HG03039 (cell line): ENCODE measurements around the gene GRAMD1A.
"Not testable (repeated sequence)": the region's sequence is repeated elsewhere in the genome, so short reads cannot be mapped to it uniquely, and the experiment has no call there.

Experiments
- ATAC-seq: cut with Tn5 transposase; IDR thresholded peaks from one replicate; pipeline ENCODE4 v1.9.1; 2021; ENCODE audit warnings: mild to moderate bottlenecking, moderate library complexity; ENCODE audit not compliant: unreplicated experiment

The GRAMD1A gene

DNA sequence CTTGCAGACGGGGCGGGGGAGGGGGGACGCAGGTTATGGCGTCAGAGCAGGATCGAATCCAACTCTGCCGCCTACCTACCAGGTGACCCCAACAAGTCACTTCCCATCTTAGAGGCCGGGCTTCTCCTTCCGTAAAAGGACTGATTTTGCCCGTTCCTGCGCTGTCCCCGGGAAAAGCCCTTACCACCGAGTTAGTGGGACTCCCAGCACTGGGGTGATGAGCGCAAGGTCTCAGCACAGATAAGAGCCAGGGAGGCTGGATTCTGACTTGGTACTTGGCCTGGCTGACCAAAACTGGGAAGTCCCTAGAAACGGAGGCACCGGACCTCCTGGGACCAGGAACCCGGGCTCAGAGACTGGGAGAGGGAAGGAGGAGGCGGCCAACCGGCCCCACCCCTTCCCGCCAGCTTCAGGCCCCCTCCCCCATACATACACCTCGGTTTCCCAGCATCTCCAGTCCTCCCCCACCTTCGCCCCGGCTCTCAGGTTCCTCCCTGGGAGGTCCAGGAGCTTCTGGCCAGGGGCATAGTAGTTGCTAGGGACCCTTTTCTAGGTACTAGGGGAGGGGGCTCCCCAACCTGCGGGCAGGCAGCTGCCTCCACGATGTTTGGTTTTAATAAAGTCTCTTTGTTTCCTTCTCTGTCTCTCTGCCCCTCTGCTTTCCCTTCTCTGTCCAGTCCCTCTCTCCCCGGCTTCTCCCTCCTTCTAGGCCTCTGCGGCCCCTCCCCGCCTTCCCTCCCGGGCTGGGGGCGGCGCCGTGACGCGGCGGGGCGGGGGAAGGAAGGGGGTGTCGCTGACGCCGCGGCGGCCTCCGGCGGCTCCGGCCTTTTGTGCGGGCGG lies at the start of gene GRAMD1A:
TSS of gene GRAMD1A (plus strand) at position 826 of the 840 bp plus-strand sequence. CDS start 156 bp downstream, outside the sequence.
- ATAC-seq = peak; percentile 49

GRCh38 chr19:34953092-34953491 lies 47.0 kb upstream of the GRAMD1A start:
- no peak for ATAC-seq

DNA sequence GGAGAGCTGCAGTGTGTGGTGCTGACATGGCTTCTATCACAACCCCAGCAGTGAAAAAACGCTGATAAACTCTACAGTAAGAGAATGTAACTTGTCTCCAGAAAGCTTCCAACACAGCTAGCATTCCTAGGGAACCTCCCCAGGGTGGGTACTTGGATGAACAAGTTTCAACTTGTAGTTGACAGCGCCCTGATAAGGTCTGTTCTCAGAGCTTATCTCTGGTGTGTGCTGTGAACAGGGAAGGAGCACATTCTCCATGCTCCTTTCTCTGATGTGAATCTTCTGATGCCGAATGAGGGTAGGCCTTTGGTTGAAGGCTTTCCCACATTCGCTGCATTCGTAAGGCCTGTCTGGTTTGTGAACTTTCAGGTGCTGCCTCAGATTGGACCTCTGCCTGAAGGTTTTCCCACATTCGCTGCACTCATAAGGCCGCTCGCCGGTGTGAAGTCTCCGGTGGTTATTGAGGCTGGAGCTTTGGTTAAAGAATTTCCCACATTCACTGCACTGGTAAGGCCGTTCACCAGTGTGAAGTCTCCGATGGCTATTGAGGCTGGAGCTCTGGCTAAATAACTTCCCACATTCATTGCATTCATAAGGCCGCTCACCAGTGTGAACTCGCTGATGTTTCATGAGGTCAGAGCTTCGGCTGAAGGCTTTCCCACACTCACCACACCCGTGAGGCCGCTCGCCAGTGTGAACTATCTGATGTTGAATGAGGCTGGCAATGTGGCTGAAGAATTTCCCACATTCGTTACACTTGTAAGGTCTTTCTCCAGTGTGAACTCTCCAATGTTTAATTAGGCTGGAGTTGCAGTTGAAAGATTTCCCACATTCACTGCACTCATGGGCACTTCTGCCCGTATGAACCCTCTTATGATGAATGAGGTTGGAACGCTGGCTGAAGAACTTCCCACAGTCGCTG lies 42.0 kb upstream of the GRAMD1A start:
- ATAC-seq = no peak

GRCh38 chr19:34959021-34959420 lies 41.1 kb upstream of the GRAMD1A start:
- ATAC-seq = no peak

- no peak for ATAC-seq
Observed at GRCh38 chr19:34960103-34960805, 39.9 kb upstream of the GRAMD1A start.

DNA sequence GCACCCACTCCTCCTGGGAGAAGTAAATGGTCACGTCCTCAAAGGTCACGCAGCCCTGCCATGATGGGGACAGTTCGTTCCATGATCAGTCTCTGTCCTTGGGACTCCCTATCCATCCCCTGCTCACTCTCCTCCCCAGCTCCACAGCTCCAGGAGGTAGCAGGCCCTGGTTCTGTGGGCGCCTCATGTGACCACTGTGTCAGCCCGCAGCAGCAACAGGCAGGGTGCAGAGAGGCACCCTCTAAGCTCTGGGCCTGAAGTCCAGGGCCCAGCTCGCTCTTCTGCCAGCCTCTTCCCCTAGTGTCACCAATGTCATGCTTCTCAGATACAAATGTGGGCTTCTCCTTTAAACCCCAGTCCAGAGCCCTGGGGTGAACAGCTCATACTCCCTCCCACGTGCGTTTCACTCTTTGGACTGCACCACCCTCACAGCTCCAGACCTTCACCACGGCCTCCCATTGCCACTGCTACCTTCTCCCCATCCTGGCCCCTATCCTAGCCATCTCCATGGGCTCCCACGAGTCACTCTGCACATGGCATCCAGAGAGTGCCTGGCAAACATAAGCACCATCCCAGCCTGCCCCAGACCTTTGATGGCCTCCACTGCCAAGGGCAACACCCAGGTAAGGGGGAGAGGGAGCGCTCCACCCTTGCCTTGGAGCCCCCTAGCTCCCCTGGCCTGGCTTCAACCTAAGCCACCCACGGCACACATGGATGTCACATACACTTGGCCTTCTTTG lies 39.0 kb upstream of the GRAMD1A start:
- ATAC-seq = no peak

- ATAC-seq = no peak
Observed at GRCh38 chr19:34961775-34962686, 38.1 kb upstream of the GRAMD1A start.

GRCh38 chr19:34962687-34963572 lies 37.2 kb upstream of the GRAMD1A start:
- ATAC-seq = no peak

DNA sequence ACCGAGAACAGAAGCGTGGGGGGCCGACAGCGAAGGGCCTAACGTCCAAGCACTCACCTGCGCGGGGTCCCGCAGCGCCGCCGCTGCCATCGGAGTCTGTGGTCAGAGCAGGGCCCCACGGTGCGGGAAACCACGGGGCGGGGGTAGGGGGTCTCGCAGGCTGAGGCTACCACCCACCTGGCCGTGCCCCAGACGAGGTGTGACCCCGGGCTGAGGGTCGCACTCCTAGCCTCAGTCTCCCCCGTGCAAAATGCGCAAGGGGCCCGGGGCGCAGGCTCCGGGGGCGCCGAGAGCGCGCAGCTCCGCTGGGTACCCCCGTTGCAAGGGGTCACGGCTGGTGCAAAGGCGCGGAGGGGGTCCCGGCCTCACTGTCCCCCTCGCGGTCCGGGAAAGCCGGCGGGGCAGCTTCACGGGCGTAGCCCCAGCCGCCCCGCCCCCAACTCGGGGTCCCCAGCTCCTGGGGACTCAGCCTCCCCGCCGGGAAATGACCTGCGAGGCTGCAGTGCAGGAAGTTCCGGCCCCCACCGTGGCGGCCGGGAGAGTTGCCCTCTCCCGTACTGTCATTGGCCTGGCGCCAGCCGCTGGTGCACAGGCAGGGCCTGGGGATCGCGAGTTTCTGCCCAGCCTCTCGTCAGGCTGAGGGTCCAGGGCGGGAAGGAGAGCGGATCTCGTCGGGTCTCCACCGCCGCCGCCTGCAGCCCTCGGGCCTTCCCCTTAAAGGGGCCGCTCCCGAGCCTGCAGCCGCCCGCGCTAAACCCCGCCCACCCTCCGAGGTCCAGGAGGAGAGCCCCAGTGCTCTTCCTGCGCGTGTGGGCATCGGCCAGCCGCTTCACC lies 36.3 kb upstream of the GRAMD1A start, which contains the start of gene ZNF792:
TSS of gene ZNF792 (minus strand) at position 657 of the 834 bp plus-strand sequence. CDS start at position 90, 567 bp downstream.
- ATAC-seq = no peak

DNA sequence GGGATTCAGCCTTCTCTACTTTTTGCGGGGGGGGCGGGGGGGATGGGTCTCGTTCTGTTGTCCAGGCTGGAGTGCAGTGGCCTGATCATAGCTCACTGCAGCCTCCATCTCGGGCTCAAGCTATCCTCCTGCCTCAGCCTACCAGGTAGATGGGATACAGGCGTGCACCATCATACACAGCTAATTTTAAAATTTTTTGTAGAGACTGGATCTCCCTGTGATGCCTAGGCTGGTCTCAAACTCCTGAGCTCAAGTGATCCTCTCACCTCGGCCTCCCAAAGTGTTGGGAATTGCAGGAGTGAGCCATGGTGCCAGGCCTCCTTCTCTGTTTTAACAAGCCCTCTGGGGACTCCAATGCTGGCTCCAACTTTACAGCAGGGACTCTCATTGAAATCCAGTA lies 35.5 kb upstream of the GRAMD1A start:
- ATAC-seq = no peak

DNA sequence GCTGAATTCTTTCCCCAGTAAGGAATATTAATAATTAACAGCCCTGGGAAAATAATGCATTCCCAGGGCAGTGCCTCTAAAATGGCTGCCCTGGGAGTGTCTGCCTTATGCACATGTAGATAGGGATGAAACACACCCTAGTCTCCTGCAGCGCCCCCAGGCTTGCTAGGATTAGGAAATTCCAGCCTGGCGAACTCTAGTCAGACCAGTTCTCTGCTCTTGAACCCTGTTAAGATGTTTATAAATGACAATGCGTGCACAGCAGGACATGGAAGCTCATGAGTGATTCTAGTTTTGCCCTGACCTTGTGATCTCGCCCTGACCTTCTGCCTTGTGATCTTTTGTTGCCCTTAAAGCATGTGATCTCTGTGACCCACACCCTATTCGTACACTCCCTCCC lies 34.6 kb upstream of the GRAMD1A start:
- not testable (repeated sequence) for ATAC-seq

DNA sequence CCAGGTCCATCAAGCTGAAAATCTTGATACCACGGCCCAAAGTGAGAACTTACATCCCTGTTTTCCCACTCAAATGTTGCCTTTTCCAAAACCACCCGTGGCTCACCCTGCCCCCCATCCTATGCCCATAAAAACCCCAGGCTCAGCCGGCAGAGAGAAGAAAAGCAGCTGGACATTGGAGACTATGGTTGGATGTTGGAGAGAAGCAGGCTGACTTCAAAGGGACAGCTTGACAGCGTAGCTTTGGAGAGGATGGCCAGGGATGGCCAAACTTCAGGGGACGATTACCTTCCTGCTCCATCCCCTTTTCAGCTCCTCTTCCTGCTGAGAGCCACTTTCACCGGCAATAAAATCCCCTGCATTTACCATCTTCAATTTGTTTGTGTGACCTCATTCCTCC lies 32.6 kb upstream of the GRAMD1A start:
- ATAC-seq = no peak

- no peak for ATAC-seq
Observed at GRCh38 chr19:34969721-34970120, 30.4 kb upstream of the GRAMD1A start.

DNA sequence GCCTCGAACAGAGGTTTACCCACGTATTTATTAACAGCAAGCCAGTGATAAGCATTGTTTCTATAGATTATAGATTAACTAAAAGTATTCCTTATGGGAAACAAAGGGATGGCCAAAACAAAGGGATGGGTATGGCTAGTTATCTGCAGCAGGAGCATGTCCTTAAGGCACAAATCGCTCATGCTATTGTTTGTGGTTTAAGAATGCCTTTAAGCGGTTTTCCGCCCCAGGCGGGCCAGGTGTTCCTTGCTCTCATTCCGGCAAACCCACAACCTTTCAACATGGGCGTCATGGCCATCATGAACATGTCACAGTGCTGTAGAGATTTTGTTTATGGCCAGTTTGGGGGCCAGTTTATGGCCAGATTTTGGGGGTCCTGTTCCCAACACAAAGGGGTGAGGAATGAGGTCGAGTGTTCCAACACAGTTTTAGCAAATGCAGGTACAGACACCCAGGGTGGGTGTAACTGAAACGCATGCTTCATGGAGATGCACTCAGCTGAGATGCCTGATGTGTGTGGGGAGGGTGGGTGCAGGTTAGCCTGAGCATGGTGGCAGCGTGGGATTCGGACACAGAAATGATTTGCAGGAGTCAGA lies 29.8 kb upstream of the GRAMD1A start:
- not testable (repeated sequence) for ATAC-seq

GRCh38 chr19:34972163-34972705 lies 27.9 kb upstream of the GRAMD1A start:
- no peak for ATAC-seq

- ATAC-seq = no peak
Observed at GRCh38 chr19:34974646-34975045, 25.5 kb upstream of the GRAMD1A start.

GRCh38 chr19:34975056-34975455 lies 25.1 kb upstream of the GRAMD1A start:
- no peak for ATAC-seq
